Measurements from ENCODE around the gene KNDC1.

KNDC1 gene

GRCh38 chr10:133180192-133180964 lies 20.4 kb downstream of the KNDC1 start:
- DNase-seq = no peak

- DNase-seq = no peak
Observed at GRCh38 chr10:133180965-133181639, 21.1 kb downstream of the KNDC1 start.

- DNase-seq = no peak
Observed at GRCh38 chr10:133182190-133182589, 22.2 kb downstream of the KNDC1 start.

GRCh38 chr10:133182791-133183645 lies 23.0 kb downstream of the KNDC1 start:
- no peak for DNase-seq

- DNase-seq = no peak
Observed at GRCh38 chr10:133183646-133184378, 23.8 kb downstream of the KNDC1 start.

GRCh38 chr10:133184591-133185244 lies 24.7 kb downstream of the KNDC1 start:
- DNase-seq = no peak

- DNase-seq = no peak
Observed at GRCh38 chr10:133185421-133185820, 25.4 kb downstream of the KNDC1 start.

GRCh38 chr10:133185916-133186315 lies 25.9 kb downstream of the KNDC1 start:
- DNase-seq = no peak

- no peak for DNase-seq
Observed at GRCh38 chr10:133186416-133187090, 26.5 kb downstream of the KNDC1 start.

- no peak for DNase-seq
Observed at GRCh38 chr10:133187091-133187905, 27.3 kb downstream of the KNDC1 start.

- no peak for DNase-seq
Observed at GRCh38 chr10:133187906-133188681, 28.1 kb downstream of the KNDC1 start.

- DNase-seq = no peak
Observed at GRCh38 chr10:133189256-133189655, 29.2 kb downstream of the KNDC1 start.

GRCh38 chr10:133189726-133190125 lies 29.7 kb downstream of the KNDC1 start:
- DNase-seq = no peak

- no peak for DNase-seq
Observed at GRCh38 chr10:133190225-133190624, 30.2 kb downstream of the KNDC1 start.

- DNase-seq = no peak
Observed at GRCh38 chr10:133191651-133192050, 31.6 kb downstream of the KNDC1 start.

- DNase-seq = no peak
Observed at GRCh38 chr10:133194151-133194550, 34.1 kb downstream of the KNDC1 start.

GRCh38 chr10:133195096-133195495 lies 35.1 kb downstream of the KNDC1 start:
- no peak for DNase-seq

- no peak for DNase-seq
Observed at GRCh38 chr10:133195611-133196010, 35.6 kb downstream of the KNDC1 start.

- no peak for DNase-seq
Observed at GRCh38 chr10:133196221-133196915, 36.3 kb downstream of the KNDC1 start.
